NT2/D1 (cell line): ENCODE data around the gene CHIC2.

Experiments used
- SUZ12 ChIP-seq: IDR thresholded peaks from 2 replicates; pipeline ENCODE4 v1.6.1; 2011; ENCODE audit not compliant: insufficient read length, insufficient read depth; ENCODE audit errors: extremely low read depth
- YY1 ChIP-seq: IDR thresholded peaks from 2 replicates; pipeline ENCODE4 v1.6.1; 2011; ENCODE audit not compliant: insufficient read length, insufficient read depth
- ZNF274 ChIP-seq: IDR thresholded peaks from 2 replicates; pipeline ENCODE4 v1.6.1; 2011; ENCODE audit warnings: mild to moderate bottlenecking, low read depth, low read length

GRCh38 chr4:54089875-54090274 lies 25.5 kb upstream of the CHIC2 start:
- TF ChIP-seq YY1 (no peak), ZNF274 (no peak), SUZ12 (no peak)
